HepG2 (cell line): ENCODE measurements around the gene DSC2.

Experiments
- ARNT2 ChIP-seq: sonication (generic); formaldehyde crosslinking; IDR thresholded peaks from 2 replicates; pipeline ENCODE4 v1.8.0; 2022; ENCODE audit warnings: mild to moderate bottlenecking, low read depth, missing genetic modification reagents, moderate library complexity
- FOSL2 ChIP-seq: sonication (generic); formaldehyde crosslinking; IDR thresholded peaks from 2 replicates; pipeline ENCODE4 v1.4.0; 2020; ENCODE audit warnings: missing genetic modification reagents
- KLF16 ChIP-seq, 2 experiments: sonication (generic) in 1 of 2; formaldehyde crosslinking in 1 of 2; IDR thresholded peaks; 2 replicates each; pipeline versions ENCODE4 v1.6.1 to v1.8.0; 2016 to 2023; ENCODE audit warnings: missing genetic modification reagents in 2 of 2, missing compliant biosample characterization in 1 of 2
- MAFF ChIP-seq: IDR thresholded peaks from 2 replicates; pipeline ENCODE4 v1.6.1; 2011; ENCODE audit warnings: low read depth, low read length, improper control_type of control experiment
- PCBP1 ChIP-seq: fragments of 200-400 bp; formaldehyde crosslinking; IDR thresholded peaks from 2 replicates; pipeline ENCODE4 v1.6.1; 2017; ENCODE audit warnings: mild to moderate bottlenecking, low read depth, low read length, borderline replicate concordance
- POLR2AphosphoS5 ChIP-seq: IDR thresholded peaks from 2 replicates; pipeline ENCODE4 v1.6.1; 2012; ENCODE audit warnings: low read depth, low read length
- RAD21 ChIP-seq: fragments of 450-650 bp; formaldehyde crosslinking; IDR thresholded peaks from 2 replicates; pipeline ENCODE4 v1.5.0; 2020; ENCODE audit warnings: mild to moderate bottlenecking
- SNAPC2 ChIP-seq: sonication (generic); formaldehyde crosslinking; IDR thresholded peaks from 2 replicates; pipeline ENCODE4 v1.8.1; 2022; ENCODE audit warnings: mild to moderate bottlenecking, missing genetic modification reagents
- SP2 ChIP-seq: sonication (generic); formaldehyde crosslinking; IDR thresholded peaks from 2 replicates; pipeline ENCODE4 v1.5.1; 2020; ENCODE audit warnings: mild to moderate bottlenecking, missing genetic modification reagents
- TBP ChIP-seq: sonication (generic); formaldehyde crosslinking; IDR thresholded peaks from 2 replicates; pipeline ENCODE4 v1.5.0; 2020; ENCODE audit warnings: missing genetic modification reagents
- ZNF484 ChIP-seq: sonication (generic); formaldehyde crosslinking; IDR thresholded peaks from 2 replicates; pipeline ENCODE4 v1.5.1; 2020; ENCODE audit warnings: mild to moderate bottlenecking, low read depth, missing genetic modification reagents, borderline replicate concordance
- TF ChIP-seq, protein P1 (sequence below): sonication (generic); formaldehyde crosslinking; IDR thresholded peaks from 2 replicates; pipeline ENCODE4 v1.5.0; 2020; ENCODE audit warnings: mild to moderate bottlenecking, missing genetic modification reagents, moderate library complexity
- TF ChIP-seq, protein P2 (sequence below): sonication (generic); IDR thresholded peaks from 2 replicates; pipeline ENCODE4 v1.6.1; 2016; ENCODE audit warnings: low read depth, borderline replicate concordance
- TF ChIP-seq, protein P3 (sequence below): sonication (generic); formaldehyde crosslinking; IDR thresholded peaks from 2 replicates; pipeline ENCODE4 v1.4.0; 2020; ENCODE audit warnings: missing genetic modification reagents

GRCh38 chr18:31146809-31147208, 44.6 kb upstream of the DSC2 start:
- TF ChIP-seq POLR2AphosphoS5 (no peak), SP2 (CRISPR knock-in tag) (no peak), RAD21 (no peak), TBP (CRISPR knock-in tag) (no peak), ARNT2 (no peak), KLF16 (CRISPR knock-in tag; IDR thresholded peaks at IDR 0.05) (no peak), MAFF (no peak), FOSL2 (CRISPR knock-in tag) (no peak), SNAPC2 (CRISPR knock-in tag) (no peak), ZNF484 (CRISPR knock-in tag) (no peak), PCBP1 (no peak)
- TF ChIP-seq, protein P1, sequence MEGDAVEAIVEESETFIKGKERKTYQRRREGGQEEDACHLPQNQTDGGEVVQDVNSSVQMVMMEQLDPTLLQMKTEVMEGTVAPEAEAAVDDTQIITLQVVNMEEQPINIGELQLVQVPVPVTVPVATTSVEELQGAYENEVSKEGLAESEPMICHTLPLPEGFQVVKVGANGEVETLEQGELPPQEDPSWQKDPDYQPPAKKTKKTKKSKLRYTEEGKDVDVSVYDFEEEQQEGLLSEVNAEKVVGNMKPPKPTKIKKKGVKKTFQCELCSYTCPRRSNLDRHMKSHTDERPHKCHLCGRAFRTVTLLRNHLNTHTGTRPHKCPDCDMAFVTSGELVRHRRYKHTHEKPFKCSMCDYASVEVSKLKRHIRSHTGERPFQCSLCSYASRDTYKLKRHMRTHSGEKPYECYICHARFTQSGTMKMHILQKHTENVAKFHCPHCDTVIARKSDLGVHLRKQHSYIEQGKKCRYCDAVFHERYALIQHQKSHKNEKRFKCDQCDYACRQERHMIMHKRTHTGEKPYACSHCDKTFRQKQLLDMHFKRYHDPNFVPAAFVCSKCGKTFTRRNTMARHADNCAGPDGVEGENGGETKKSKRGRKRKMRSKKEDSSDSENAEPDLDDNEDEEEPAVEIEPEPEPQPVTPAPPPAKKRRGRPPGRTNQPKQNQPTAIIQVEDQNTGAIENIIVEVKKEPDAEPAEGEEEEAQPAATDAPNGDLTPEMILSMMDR (CRISPR knock-in tag): no peak
- TF ChIP-seq, protein P2, sequence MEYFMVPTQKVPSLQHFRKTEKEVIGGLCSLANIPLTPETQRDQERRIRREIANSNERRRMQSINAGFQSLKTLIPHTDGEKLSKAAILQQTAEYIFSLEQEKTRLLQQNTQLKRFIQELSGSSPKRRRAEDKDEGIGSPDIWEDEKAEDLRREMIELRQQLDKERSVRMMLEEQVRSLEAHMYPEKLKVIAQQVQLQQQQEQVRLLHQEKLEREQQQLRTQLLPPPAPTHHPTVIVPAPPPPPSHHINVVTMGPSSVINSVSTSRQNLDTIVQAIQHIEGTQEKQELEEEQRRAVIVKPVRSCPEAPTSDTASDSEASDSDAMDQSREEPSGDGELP: no peak
- TF ChIP-seq, protein P3, sequence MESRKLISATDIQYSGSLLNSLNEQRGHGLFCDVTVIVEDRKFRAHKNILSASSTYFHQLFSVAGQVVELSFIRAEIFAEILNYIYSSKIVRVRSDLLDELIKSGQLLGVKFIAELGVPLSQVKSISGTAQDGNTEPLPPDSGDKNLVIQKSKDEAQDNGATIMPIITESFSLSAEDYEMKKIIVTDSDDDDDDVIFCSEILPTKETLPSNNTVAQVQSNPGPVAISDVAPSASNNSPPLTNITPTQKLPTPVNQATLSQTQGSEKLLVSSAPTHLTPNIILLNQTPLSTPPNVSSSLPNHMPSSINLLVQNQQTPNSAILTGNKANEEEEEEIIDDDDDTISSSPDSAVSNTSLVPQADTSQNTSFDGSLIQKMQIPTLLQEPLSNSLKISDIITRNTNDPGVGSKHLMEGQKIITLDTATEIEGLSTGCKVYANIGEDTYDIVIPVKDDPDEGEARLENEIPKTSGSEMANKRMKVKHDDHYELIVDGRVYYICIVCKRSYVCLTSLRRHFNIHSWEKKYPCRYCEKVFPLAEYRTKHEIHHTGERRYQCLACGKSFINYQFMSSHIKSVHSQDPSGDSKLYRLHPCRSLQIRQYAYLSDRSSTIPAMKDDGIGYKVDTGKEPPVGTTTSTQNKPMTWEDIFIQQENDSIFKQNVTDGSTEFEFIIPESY (CRISPR knock-in tag): no peak
